HCT116 (cell line): Measurements from ENCODE around the gene AMDHD2. TPM values are rescaled to one million over a fixed set of nuclear protein-coding genes. Genes with fewer than 3 reads are reported as not detected.

Source experiments
- ATAC-seq: fragments of 200-7000 bp; cut with Tn5 transposase; 2 replicates; pipeline ENCODE4 v1.9.1; 2020; ENCODE audit warnings: mild to moderate bottlenecking, moderate library complexity
- BruUV-seq: library from RNA; stranded (reverse); fragments of 400-500 nt; replicated peaks from 2 replicates; lab custom pipeline; 2021; lab: Mats Ljungman, UMichigan
- CTCF ChIA-PET: fragments of 300-600 bp; sonication (Branson Sonifier 250); formaldehyde crosslinking; loops from one replicate; lab custom pipeline; 2021; ENCODE audit warnings: antibody characterized with exemption; lab: Charles Lee
- POLR2A ChIA-PET: fragments of 300-600, 350-600 bp; sonication (Branson Sonifier 250); formaldehyde crosslinking; loops from one replicate; lab custom pipeline; 2021; ENCODE audit warnings: antibody characterized with exemption; lab: Charles Lee
- RAD21 ChIA-PET, 2 experiments: fragments of 300-600 bp; sonication (Branson Sonifier 250); formaldehyde crosslinking; loops; one replicate each; lab custom pipeline; 2023; ENCODE audit warnings: low total read pairs in 2 of 2; ENCODE audit not compliant: uncharacterized antibody in 2 of 2, unreplicated experiment in 2 of 2, low non-redundant PET in 1 of 2; lab: Charles Lee
- DNase-seq: peaks from one replicate; pipeline ENCODE4 v3.0.0-alpha.2; 2010; ENCODE audit warnings: low read depth, low spot score
- H2AFZ ChIP-seq: fragments of 200-600 bp; shearing (Covaris generic), sonication (generic); 2 replicates; pipeline ENCODE4 v1.6.1; 2017; ENCODE audit warnings: low read depth, mixed run types, mixed read lengths, antibody characterized with exemption, low read length; ENCODE audit not compliant: poor library complexity, severe bottlenecking
- H3K27ac ChIP-seq: 2 replicates; pipeline ENCODE4 v1.5.1; 2012; ENCODE audit warnings: low read depth, low read length
- H3K27me3 ChIP-seq: fragments of 200-600 bp; sonication (generic); 2 replicates; pipeline ENCODE4 v1.6.1; 2016; ENCODE audit warnings: mixed run types, low read length, mixed read lengths; ENCODE audit not compliant: insufficient read depth
- H3K36me3 ChIP-seq, 2 experiments: fragments of 200-500 bp in 1 of 2; fragments of 200-600 bp in 1 of 2; sonication (Bioruptor generic) in 1 of 2; sonication (generic) in 1 of 2; 2 replicates each; pipeline versions ENCODE4 v1.5.1 to v1.6.1; 2014 to 2016; ENCODE audit warnings: low read length in 2 of 2, inconsistent platforms in 1 of 2, mixed read lengths in 1 of 2, mixed run types in 1 of 2; ENCODE audit not compliant: insufficient read depth in 2 of 2, control insufficient read depth in 1 of 2
- H3K4me1 ChIP-seq, 2 experiments: fragments of 200-600 bp in 1 of 2; sonication (generic) in 1 of 2; 2 replicates each; pipeline versions ENCODE4 v1.5.1 to v1.6.1; 2012 to 2017; ENCODE audit warnings: low read length in 2 of 2, inconsistent platforms in 1 of 2, mild to moderate bottlenecking in 1 of 2, mixed read lengths in 1 of 2, mixed run types in 1 of 2, moderate library complexity in 1 of 2; ENCODE audit not compliant: insufficient read depth in 2 of 2, control insufficient read depth in 1 of 2
- H3K4me2 ChIP-seq: fragments of 200-600 bp; sonication (generic); 2 replicates; pipeline ENCODE4 v1.6.1; 2017; ENCODE audit warnings: mixed run types, low read length, mixed read lengths
- H3K4me3 ChIP-seq, 2 experiments: fragments of 200-600 bp in 1 of 2; sonication (generic) in 1 of 2; replicated peaks in 1 of 2; 2 replicates each; pipeline ENCODE4 v1.5.1; 2011 to 2016; ENCODE audit warnings: low read length in 2 of 2, control low read depth in 1 of 2, low read depth in 1 of 2, mild to moderate bottlenecking in 1 of 2, mixed read lengths in 1 of 2, mixed run types in 1 of 2
- H3K79me2 ChIP-seq: fragments of 200-600 bp; sonication (generic); 2 replicates; pipeline ENCODE4 v1.6.1; 2017; ENCODE audit warnings: mild to moderate bottlenecking, mixed run types, low read length, moderate library complexity, mixed read lengths; ENCODE audit not compliant: insufficient read depth
- H3K9ac ChIP-seq: fragments of 200-600 bp; sonication (generic); 2 replicates; pipeline ENCODE4 v1.6.1; 2016; ENCODE audit warnings: low read length, mixed read lengths
- H3K9me2 ChIP-seq: fragments of 200-600 bp; sonication (generic), shearing (Covaris generic); 2 replicates; pipeline ENCODE4 v1.6.1; 2017; ENCODE audit warnings: mixed run types, mild to moderate bottlenecking, moderate library complexity; ENCODE audit not compliant: insufficient read depth
- H3K9me3 ChIP-seq, 2 experiments: fragments of 200-500 bp in 1 of 2; fragments of 200-600 bp in 1 of 2; sonication (Bioruptor generic) in 1 of 2; sonication (generic) in 1 of 2; 2 replicates each; pipeline ENCODE4 v1.6.1; 2014 to 2017; ENCODE audit warnings: low read length in 2 of 2, mixed read lengths in 2 of 2, inconsistent platforms in 1 of 2, low read depth in 1 of 2, mild to moderate bottlenecking in 1 of 2, mixed run types in 1 of 2, moderate library complexity in 1 of 2; ENCODE audit not compliant: control insufficient read depth in 1 of 2, insufficient read depth in 1 of 2
- H4K20me1 ChIP-seq: fragments of 200-600 bp; sonication (generic), shearing (Covaris generic); 2 replicates; pipeline ENCODE4 v1.6.1; 2017; ENCODE audit warnings: mixed run types, mild to moderate bottlenecking, moderate library complexity; ENCODE audit not compliant: insufficient read depth
- CBX3 ChIP-seq: IDR thresholded peaks from 2 replicates; pipeline ENCODE4 v1.6.1; 2012; ENCODE audit warnings: low read depth
- CEBPB ChIP-seq: IDR thresholded peaks from 2 replicates; pipeline ENCODE4 v1.6.1; 2012; ENCODE audit warnings: low read depth
- EGR1 ChIP-seq: IDR thresholded peaks from 2 replicates; pipeline ENCODE4 v1.6.1; 2012; ENCODE audit warnings: low read depth
- ELF1 ChIP-seq: IDR thresholded peaks from 2 replicates; pipeline ENCODE4 v1.6.1; 2012; ENCODE audit warnings: low read depth, borderline replicate concordance
- FOSL1 ChIP-seq: IDR thresholded peaks from 2 replicates; pipeline ENCODE4 v1.6.1; 2012; ENCODE audit warnings: low read depth
- JUND ChIP-seq: IDR thresholded peaks from 2 replicates; pipeline ENCODE4 v1.6.1; 2012
- POLR2AphosphoS5 ChIP-seq: IDR thresholded peaks from 2 replicates; pipeline ENCODE4 v1.6.1; 2011; ENCODE audit warnings: mild to moderate bottlenecking, low read depth, low read length, moderate library complexity
- SIN3A ChIP-seq: IDR thresholded peaks from 2 replicates; pipeline ENCODE4 v1.6.1; 2012; ENCODE audit warnings: low read depth
- SP1 ChIP-seq: IDR thresholded peaks from 2 replicates; pipeline ENCODE4 v1.6.1; 2012; ENCODE audit warnings: low read depth
- SRF ChIP-seq: IDR thresholded peaks from 2 replicates; pipeline ENCODE4 v1.6.1; 2012; ENCODE audit warnings: low read depth
- TCF7L2 ChIP-seq: IDR thresholded peaks from 2 replicates; pipeline ENCODE4 v1.7.0; 2011; ENCODE audit warnings: borderline replicate concordance, inconsistent platforms; ENCODE audit not compliant: insufficient read depth, insufficient read length; ENCODE audit errors: extremely low read depth
- YY1 ChIP-seq: IDR thresholded peaks from 2 replicates; pipeline ENCODE4 v1.6.1; 2011; ENCODE audit warnings: low read length, low read depth, moderate library complexity, mild to moderate bottlenecking; ENCODE audit not compliant: insufficient replicate concordance; ENCODE audit errors: extremely low read depth
- ZFX ChIP-seq: fragments of 450-650 bp; IDR thresholded peaks from 2 replicates; pipeline ENCODE4 v1.6.1; 2017
- intact Hi-C: fragments of 100-400 bp; cut with micrococcal nuclease; formaldehyde crosslinking; loops from 2 replicates; pipeline ENCODE4 v1.10.0; 2022
- total RNA-seq: library from RNA; stranded (reverse); gene quantifications from one replicate; pipeline ENCODE4 v1.2.1, GENCODE V29; 2021; ENCODE audit not compliant: unreplicated experiment
- TF ChIP-seq, protein P1 (sequence below): IDR thresholded peaks from 2 replicates; pipeline ENCODE4 v1.6.1; 2012
- TF ChIP-seq, protein P2 (sequence below): IDR thresholded peaks from 2 replicates; pipeline ENCODE4 v1.6.1; 2012
- TF ChIP-seq, protein P3 (sequence below): IDR thresholded peaks from 2 replicates; pipeline ENCODE4 v1.6.1; 2011; ENCODE audit warnings: mild to moderate bottlenecking, low read length, moderate library complexity; ENCODE audit not compliant: insufficient replicate concordance; ENCODE audit errors: extremely low read depth

Gene AMDHD2
- total RNA-seq, 1 experiment from 2014 or later = 42.9 TPM

DNA sequence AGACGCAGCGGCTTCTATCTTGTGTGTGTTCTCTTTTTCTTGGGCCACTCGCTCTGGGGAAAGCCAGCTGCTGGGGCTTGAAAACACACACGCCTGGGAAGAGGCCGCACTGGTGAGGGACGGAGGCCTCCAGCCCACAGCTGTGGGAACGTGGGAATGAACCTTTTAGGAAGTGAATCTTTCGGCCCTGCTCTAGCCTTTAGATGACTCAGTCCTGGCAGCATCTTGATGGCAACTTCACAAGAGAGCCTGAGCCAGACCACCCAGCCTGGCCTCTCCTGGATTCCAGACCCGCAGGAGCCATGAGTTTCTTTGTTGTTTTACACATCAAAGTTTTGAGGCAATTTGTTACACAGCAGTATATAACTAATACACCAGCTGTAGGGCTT lies 15.4 kb downstream of the AMDHD2 start:
- peaks cover 15 to 47% of the 10 kb centered on the region in 2 experiments for H3K4me1 ChIP-seq
- POLR2A ChIA-PET = no interaction called here
- H3K9ac ChIP-seq = no peak overlapping the region
- H3K36me3 ChIP-seq = no peaks in the 10 kb centered on the region
- H3K79me2 ChIP-seq = peaks cover 15% of the 10 kb centered on the region
- no peaks in the 10 kb centered on the region for H3K9me3 ChIP-seq
- H3K27ac ChIP-seq = peak overlapping the region; percentile 89; the same call in 1 of the 2 replicates
- CTCF ChIA-PET = no interaction called here
- no peak overlapping the region for H2AFZ ChIP-seq
- H4K20me1 ChIP-seq = no peaks in the 10 kb centered on the region
- no peak overlapping the region for H3K4me3 ChIP-seq
- peak overlapping the region; percentile 96; the same call in 1 of the 2 replicates for H3K4me2 ChIP-seq
- ATAC-seq (no peak), DNase-seq (no peak)
- no TSS peak for BruUV-seq
- no peaks in the 10 kb centered on the region for H3K27me3 ChIP-seq
- intact Hi-C loops = no loop called here
- RAD21 ChIA-PET = no interaction called here
- TF ChIP-seq, protein P1, sequence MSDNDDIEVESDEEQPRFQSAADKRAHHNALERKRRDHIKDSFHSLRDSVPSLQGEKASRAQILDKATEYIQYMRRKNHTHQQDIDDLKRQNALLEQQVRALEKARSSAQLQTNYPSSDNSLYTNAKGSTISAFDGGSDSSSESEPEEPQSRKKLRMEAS = no peak
- TF ChIP-seq YY1 = no peak
- TF ChIP-seq POLR2AphosphoS5 = no peak
- TF ChIP-seq, protein P2, sequence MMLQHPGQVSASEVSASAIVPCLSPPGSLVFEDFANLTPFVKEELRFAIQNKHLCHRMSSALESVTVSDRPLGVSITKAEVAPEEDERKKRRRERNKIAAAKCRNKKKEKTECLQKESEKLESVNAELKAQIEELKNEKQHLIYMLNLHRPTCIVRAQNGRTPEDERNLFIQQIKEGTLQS = no peak
- no peaks in the 10 kb centered on the region for H3K9me2 ChIP-seq

DNA sequence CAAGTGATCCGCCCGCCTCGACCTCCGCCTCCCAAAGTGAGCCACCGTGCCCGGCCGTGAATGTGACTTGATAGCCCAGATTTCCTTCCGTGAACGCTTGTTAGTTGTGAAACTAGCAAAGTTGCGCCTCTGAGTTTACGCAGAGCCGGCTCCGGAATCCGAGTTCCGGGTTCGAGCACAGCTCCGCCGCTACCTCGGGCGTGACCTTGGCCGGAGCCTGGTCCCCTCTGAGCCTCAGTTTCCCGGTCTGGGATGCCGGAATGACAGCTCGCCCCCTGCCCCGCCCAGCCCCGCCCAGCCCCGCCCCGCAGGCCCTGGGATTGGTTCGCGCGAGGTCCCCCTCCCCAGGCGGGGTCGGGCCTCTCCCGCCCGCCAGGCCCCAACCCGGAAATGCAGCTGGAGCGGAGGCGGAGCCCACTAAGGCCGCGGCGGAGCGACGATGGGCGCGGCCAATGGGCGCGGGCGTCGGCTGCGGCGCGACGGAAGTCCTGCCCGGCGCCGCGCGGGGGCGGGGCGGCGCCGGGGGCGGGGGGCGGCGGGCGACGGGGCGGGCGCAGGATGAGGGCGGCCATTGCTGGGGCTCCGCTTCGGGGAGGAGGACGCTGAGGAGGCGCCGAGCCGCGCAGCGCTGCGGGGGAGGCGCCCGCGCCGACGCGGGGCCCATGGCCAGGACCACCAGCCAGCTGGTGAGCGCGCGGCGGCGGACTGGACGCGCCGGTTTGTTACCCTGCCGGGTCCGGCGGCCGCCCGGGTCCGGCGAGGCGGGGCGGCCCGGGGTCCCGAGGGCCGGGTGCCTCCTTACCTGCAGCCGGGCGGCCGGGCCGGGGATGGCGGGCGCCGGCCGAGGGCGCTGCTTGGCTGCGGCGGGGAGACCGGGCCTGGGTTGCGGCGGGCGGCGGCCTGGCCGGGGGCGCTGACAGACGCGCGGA lies 17.5 kb downstream of the AMDHD2 start, which contains the start of gene PDPK1:
PDPK1 (plus strand) TSS at position 571 of the 929 bp plus-strand sequence; CDS start at position 663, 92 bp downstream.
- Histone ChIP-seq H3K9ac (peak within 1 kb of the TSS; percentile 70), H3K36me3 (no peaks in the 10 kb centered on the region), H3K27ac (peak within 1 kb of the TSS; percentile 89), H4K20me1 (no peaks in the 10 kb centered on the region), H3K27me3 (no peaks in the 10 kb centered on the region), H3K4me3 (peak within 1 kb of the TSS; percentile 62 to 73), H3K9me3 (no peaks in the 10 kb centered on the region), H3K4me1 (peaks cover 15 to 28% of the 10 kb centered on the region in 2 experiments), H3K9me2 (no peaks in the 10 kb centered on the region), H3K4me2 (peak within 1 kb of the TSS; percentile 96), H3K79me2 (peaks cover 23% of the 10 kb centered on the region), H2AFZ (peak within 1 kb of the TSS; percentile 16)
- ChIA-PET RAD21 (no interaction called here), POLR2A (interaction anchor here (0.5 to 1.7 kb wide), 4 partner anchors 18 to 383 kb away, joined by 3 to 7 read pairs (median 4); partner anchors contain the start of genes AMDHD2 and TRAF7), CTCF (interaction anchor here (0.6 to 1.1 kb wide), 2 partner anchors 14 to 25 kb away, joined by 3 read pairs; no protein-coding TSS in a partner anchor)
- no TSS peak for BruUV-seq
- peak; percentile 88 for ATAC-seq
- intact Hi-C loops = no loop called here
- peak; percentile 84 for DNase-seq
- no peak for TF ChIP-seq SRF
- peak; percentile 69 for TF ChIP-seq EGR1
- TF ChIP-seq FOSL1 = no peak
- TF ChIP-seq, protein P1 = 0 out of 2 replicates have a peak, but pooled peaks have one; percentile 18
- TF ChIP-seq POLR2AphosphoS5 = peak; percentile 62; the same call in 1 of the 2 replicates
- no peak for TF ChIP-seq ELF1
- TF ChIP-seq YY1 = peak; percentile 76
- TF ChIP-seq JUND = no peak
- peak; percentile 54; the same call in 1 of the 2 replicates for TF ChIP-seq ZFX
- TF ChIP-seq TCF7L2 = no peak
- peak; percentile 60 for TF ChIP-seq SP1
- no peak for TF ChIP-seq CEBPB
- TF ChIP-seq, protein P3, sequence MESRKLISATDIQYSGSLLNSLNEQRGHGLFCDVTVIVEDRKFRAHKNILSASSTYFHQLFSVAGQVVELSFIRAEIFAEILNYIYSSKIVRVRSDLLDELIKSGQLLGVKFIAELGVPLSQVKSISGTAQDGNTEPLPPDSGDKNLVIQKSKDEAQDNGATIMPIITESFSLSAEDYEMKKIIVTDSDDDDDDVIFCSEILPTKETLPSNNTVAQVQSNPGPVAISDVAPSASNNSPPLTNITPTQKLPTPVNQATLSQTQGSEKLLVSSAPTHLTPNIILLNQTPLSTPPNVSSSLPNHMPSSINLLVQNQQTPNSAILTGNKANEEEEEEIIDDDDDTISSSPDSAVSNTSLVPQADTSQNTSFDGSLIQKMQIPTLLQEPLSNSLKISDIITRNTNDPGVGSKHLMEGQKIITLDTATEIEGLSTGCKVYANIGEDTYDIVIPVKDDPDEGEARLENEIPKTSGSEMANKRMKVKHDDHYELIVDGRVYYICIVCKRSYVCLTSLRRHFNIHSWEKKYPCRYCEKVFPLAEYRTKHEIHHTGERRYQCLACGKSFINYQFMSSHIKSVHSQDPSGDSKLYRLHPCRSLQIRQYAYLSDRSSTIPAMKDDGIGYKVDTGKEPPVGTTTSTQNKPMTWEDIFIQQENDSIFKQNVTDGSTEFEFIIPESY = no peak
- TF ChIP-seq CBX3 = no peak
- TF ChIP-seq SIN3A = peak; percentile 18; the same call in 1 of the 2 replicates
